Ovary (tissue), 9 donors: ENCODE data around the gene COG3. TPM values are rescaled to one million over a fixed set of nuclear protein-coding genes. Genes with fewer than 3 reads are reported as not detected.

Source experiments
- DNase-seq, 5 donors: peaks; one replicate each; pipeline ENCODE4 v3.0.0-alpha.2; 2019 to 2020
- H3K27ac ChIP-seq, 2 donors: fragments of 200-600 bp; one replicate each; pipeline versions ENCODE4 v1.5.1 to v1.8.0; 2019 to 2022
- H3K27me3 ChIP-seq: fragments of 200-600 bp; one replicate; pipeline ENCODE4 v1.8.0; 2022
- H3K36me3 ChIP-seq: fragments of 200-600 bp; sonication (generic); one replicate; pipeline ENCODE4 v1.5.1; 2019
- H3K4me1 ChIP-seq: one replicate; pipeline ENCODE4 v1.8.1; 2013; ENCODE audit warnings: mild to moderate bottlenecking, moderate library complexity; ENCODE audit not compliant: insufficient read depth
- H3K4me3 ChIP-seq: fragments of 200-600 bp; sonication (generic); one replicate; pipeline ENCODE4 v1.5.1; 2017
- H3K9me3 ChIP-seq, 2 donors: fragments of 200-600 bp in 1 of 2; sonication (generic) in 1 of 2; one replicate each; pipeline versions ENCODE4 v1.5.1 to v1.8.1; 2013 to 2019; ENCODE audit warnings: mild to moderate bottlenecking in 1 of 2, moderate library complexity in 1 of 2
- EP300 ChIP-seq: sonication (generic); formaldehyde crosslinking; IDR thresholded peaks from one replicate; pipeline ENCODE4 v1.6.1; 2017; ENCODE audit warnings: antibody characterized with exemption
- POLR2A ChIP-seq: fragments of 450-650 bp; IDR thresholded peaks from one replicate; pipeline ENCODE4 v1.6.1; 2017; ENCODE audit warnings: antibody characterized with exemption, mild to moderate bottlenecking, moderate library complexity
- WGBS, 3 donors: extraction: QIAGEN DNeasy Blood & Tissue Kit in 1 of 3; methylation state at CpG; one replicate each; pipeline versions ENCODE4 v1.1.5 to v1.1.7; 2013 to 2017; 5-methylcytosine and 5-hydroxymethylcytosine counted together
- intact Hi-C, 4 donors: fragments of 100-400 bp; cut with DNase I; formaldehyde crosslinking; loops; one replicate each; pipeline versions ENCODE4 v1.11.0 to v1.15.1; 2022 to 2023
- polyA plus RNA-seq, 2 donors: library from polyadenylated mRNA; stranded (reverse); fragments of 200-250 nt in 1 of 2; fragments of 350-450 nt in 1 of 2; fragmentation: Illumina TruSeq in 1 of 2; extraction: RNeasy Lipid Tissue Mini Kit (QIAGEN cat#74804) in 1 of 2; gene quantifications; one replicate each; pipeline ENCODE4 v1.2.3, GENCODE V29; 2013 to 2014
- total RNA-seq, 7 donors: library from RNA; depleted of rRNA in 2 of 7; stranded (reverse); fragments of >200 nt in 2 of 7; fragmentation: NEBNext Ultra II Directional in 3 of 7; extraction: Animal tissue kit (Norgen Biotek cat#: 25700) in 3 of 7; gene quantifications; one replicate each; pipeline versions ENCODE4 v1.1.0 to v1.2.4, GENCODE V29; 2016 to 2023
- TF ChIP-seq, protein P1 (sequence below), 3 donors: fragments of 450-650 bp in 2 of 3; fragments of 200-600 bp in 1 of 3; IDR thresholded peaks; one replicate each; pipeline versions ENCODE4 v1.5.1 to v1.8.0; 2016 to 2022; ENCODE audit warnings: antibody characterized with exemption in 3 of 3, mild to moderate bottlenecking in 1 of 3
- donor health status: DM: no; HTN: no; CAD: no; lungs with moderate emphysema.
- donor health status: DM: no; HTN: no; CAD: no.
- donor health status: Bipolar disorder and iron deficiency.
- donor health status: DM: yes; HTN: yes; CAD: no.
- donor health status: DM: no; HTN: no; CAD: no.
- donor health status: DM: yes; HTN: yes; CAD: no.

COG3 gene
- total and polyA plus RNA-seq, 9 donors: 17.1 to 37.3 (median 26.9) TPM

DNA sequence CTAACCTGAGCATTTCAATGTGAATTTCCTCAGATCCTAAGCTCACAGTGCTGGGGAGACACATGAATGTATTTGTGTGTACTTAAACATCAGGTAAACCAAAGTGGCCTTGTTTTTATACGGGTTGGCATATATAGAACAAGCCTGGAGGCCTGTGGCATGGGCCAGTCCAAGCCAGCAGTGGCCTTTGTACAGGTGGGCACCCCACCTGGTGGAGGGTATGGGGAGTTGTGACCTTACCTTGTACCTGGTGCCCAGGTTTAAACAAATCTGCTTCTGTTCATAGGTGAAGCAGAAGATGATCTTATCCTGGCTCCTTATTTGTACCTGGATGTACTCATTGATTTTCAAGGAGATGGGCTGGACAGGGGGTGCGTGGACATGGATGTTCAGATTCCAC, 79.8 kb downstream of the COG3 start:
- no peaks in the 10 kb centered on the region for H3K4me1 ChIP-seq
- no peaks in the 10 kb centered on the region for H3K36me3 ChIP-seq
- no peaks in the 10 kb centered on the region for H3K27me3 ChIP-seq
- TF ChIP-seq, protein P1, sequence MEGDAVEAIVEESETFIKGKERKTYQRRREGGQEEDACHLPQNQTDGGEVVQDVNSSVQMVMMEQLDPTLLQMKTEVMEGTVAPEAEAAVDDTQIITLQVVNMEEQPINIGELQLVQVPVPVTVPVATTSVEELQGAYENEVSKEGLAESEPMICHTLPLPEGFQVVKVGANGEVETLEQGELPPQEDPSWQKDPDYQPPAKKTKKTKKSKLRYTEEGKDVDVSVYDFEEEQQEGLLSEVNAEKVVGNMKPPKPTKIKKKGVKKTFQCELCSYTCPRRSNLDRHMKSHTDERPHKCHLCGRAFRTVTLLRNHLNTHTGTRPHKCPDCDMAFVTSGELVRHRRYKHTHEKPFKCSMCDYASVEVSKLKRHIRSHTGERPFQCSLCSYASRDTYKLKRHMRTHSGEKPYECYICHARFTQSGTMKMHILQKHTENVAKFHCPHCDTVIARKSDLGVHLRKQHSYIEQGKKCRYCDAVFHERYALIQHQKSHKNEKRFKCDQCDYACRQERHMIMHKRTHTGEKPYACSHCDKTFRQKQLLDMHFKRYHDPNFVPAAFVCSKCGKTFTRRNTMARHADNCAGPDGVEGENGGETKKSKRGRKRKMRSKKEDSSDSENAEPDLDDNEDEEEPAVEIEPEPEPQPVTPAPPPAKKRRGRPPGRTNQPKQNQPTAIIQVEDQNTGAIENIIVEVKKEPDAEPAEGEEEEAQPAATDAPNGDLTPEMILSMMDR (IDR thresholded peaks at IDR 0.05): no peak
- TF ChIP-seq POLR2A (no peak), EP300 (no peak)
- H3K27ac ChIP-seq: no peak overlapping the region
- intact Hi-C loops: no loop called here
- no peak for DNase-seq
- no peak overlapping the region for H3K4me3 ChIP-seq
- WGBS, 3 donors: 87 to 93% (median 89%) methylated on average over 2 of the region's 2 CpGs
- H3K9me3 ChIP-seq: no peaks in the 10 kb centered on the region

DNA sequence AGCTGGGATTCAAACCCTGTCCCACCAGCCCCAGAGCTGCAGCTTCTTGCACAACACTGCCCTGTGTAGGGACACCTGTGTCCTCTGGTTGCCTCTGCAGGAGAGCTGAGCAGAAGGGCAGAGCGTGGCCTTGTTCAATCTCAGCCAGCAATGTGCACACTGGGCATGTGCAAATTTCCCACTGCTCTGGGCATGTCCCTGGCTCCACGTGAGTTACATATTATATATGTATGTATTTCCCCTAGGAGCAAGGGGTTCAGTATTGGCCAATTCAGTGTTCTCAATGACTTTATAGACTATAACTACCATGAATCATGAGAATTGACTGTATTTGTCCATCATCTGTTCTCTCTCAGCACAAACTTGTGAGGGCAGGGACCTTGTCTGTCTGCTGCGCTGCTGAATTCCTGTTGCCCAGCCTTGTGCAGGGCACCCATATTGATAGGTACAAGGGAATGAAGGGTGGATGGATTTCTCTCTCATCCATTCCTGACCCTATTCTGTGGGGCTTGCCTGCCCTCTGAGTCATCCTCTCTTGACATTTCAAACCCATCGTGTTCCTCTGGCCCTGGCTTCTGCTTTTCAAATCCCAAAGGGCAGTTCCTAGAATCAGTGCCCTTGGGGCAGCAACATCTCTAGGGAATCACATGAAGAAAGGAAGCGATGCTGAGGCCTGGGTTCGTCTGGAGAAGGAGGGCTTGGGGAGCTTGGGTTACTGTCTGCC, 81.1 kb downstream of the COG3 start:
- no peak overlapping the region for H3K4me3 ChIP-seq
- DNase-seq: no peak
- no peaks in the 10 kb centered on the region for H3K27me3 ChIP-seq
- intact Hi-C loops: no loop called here
- H3K9me3 ChIP-seq: no peaks in the 10 kb centered on the region
- no peak overlapping the region for H3K27ac ChIP-seq
- TF ChIP-seq EP300: no peak
- no peak for TF ChIP-seq POLR2A
- TF ChIP-seq, protein P1 (IDR thresholded peaks at IDR 0.05): no peak
- no peaks in the 10 kb centered on the region for H3K4me1 ChIP-seq
- 70 to 74% (median 71%) methylated on average over 6 of the region's 6 CpGs for WGBS, 3 donors
- no peaks in the 10 kb centered on the region for H3K36me3 ChIP-seq

DNA sequence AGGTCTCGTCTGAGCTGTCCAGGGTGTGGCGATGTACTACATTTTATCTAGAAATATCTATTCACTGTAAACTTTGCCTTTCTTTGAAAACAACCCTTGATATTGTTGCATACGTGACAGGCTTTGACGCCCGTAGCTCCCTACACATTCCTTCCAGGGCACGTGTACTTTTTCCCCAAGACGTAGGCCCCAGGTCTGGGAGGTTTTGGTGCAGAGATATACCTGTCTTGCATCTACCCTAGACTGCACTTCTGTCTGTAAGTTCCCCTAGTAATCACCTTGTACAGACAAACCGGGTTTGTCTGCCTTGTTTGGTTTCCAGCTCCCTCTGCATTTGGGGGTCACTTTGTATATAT, 81.6 kb downstream of the COG3 start:
- 77 to 85% (median 79%) methylated on average over 8 of the region's 8 CpGs for WGBS, 3 donors
- no peaks in the 10 kb centered on the region for H3K4me1 ChIP-seq
- H3K27me3 ChIP-seq: no peaks in the 10 kb centered on the region
- H3K9me3 ChIP-seq: no peaks in the 10 kb centered on the region
- no peak for DNase-seq
- H3K36me3 ChIP-seq: no peaks in the 10 kb centered on the region
- H3K4me3 ChIP-seq: no peak overlapping the region
- intact Hi-C loops: no loop called here
- no peak overlapping the region for H3K27ac ChIP-seq
- TF ChIP-seq POLR2A: no peak
- TF ChIP-seq, protein P1 (IDR thresholded peaks at IDR 0.05): no peak
- TF ChIP-seq EP300: no peak

GRCh38 chr13:45548281-45548680, 83.5 kb downstream of the COG3 start:
- WGBS, 3 donors: 48 to 53% (median 49%) methylated on average over 6 of the region's 6 CpGs
- DNase-seq: no peak

More at GRCh38 chr13:45548281-45548680, 83.5 kb downstream of the COG3 start:
- Histone ChIP-seq H3K9me3 (no peaks in the 10 kb centered on the region), H3K4me1 (no peaks in the 10 kb centered on the region), H3K36me3 (no peaks in the 10 kb centered on the region), H3K27ac (no peak overlapping the region), H3K27me3 (no peaks in the 10 kb centered on the region), H3K4me3 (no peak overlapping the region)
- intact Hi-C loops: no loop called here
- TF ChIP-seq EP300 (no peak), POLR2A (no peak)
- TF ChIP-seq, protein P1 (IDR thresholded peaks at IDR 0.05): no peak
